Measurements from ENCODE around the gene ELP1.
"Not testable (repeated sequence)": the region's sequence is repeated elsewhere in the genome, so short reads cannot be mapped to it uniquely, and the experiment has no call there.

Gene ELP1, protein sequence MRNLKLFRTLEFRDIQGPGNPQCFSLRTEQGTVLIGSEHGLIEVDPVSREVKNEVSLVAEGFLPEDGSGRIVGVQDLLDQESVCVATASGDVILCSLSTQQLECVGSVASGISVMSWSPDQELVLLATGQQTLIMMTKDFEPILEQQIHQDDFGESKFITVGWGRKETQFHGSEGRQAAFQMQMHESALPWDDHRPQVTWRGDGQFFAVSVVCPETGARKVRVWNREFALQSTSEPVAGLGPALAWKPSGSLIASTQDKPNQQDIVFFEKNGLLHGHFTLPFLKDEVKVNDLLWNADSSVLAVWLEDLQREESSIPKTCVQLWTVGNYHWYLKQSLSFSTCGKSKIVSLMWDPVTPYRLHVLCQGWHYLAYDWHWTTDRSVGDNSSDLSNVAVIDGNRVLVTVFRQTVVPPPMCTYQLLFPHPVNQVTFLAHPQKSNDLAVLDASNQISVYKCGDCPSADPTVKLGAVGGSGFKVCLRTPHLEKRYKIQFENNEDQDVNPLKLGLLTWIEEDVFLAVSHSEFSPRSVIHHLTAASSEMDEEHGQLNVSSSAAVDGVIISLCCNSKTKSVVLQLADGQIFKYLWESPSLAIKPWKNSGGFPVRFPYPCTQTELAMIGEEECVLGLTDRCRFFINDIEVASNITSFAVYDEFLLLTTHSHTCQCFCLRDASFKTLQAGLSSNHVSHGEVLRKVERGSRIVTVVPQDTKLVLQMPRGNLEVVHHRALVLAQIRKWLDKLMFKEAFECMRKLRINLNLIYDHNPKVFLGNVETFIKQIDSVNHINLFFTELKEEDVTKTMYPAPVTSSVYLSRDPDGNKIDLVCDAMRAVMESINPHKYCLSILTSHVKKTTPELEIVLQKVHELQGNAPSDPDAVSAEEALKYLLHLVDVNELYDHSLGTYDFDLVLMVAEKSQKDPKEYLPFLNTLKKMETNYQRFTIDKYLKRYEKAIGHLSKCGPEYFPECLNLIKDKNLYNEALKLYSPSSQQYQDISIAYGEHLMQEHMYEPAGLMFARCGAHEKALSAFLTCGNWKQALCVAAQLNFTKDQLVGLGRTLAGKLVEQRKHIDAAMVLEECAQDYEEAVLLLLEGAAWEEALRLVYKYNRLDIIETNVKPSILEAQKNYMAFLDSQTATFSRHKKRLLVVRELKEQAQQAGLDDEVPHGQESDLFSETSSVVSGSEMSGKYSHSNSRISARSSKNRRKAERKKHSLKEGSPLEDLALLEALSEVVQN (N-terminal part only)

GRCh38 chr9:108933718-108934322 lies at the start of gene ELP1:
TSS of gene ELP1 (minus strand) at chr9:108934124. CDS start at chr9:108931146, 2,978 bp downstream.
- peak; percentile 68 to 87 (median 80) for DNase-seq

DNA sequence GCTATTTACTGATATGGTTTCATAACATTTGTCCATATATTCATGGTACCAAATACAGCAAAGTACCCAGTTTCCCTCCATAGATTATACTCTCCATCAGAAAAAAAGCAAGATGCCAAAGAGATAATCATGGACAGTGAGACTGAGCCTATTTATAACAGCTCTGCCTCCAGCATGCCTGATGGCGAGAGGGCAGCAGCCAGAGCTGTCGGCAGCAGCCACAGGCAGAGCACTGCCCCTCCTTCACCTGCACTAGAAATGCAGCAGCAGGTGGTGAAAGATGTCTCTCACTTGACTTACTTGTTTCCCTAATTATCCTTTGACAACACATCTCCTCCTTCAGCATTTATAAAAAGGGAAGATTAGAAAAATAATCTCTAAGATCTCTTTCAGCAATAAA lies 47.0 kb upstream of the ELP1 start:
- DNase-seq: no peak

DNA sequence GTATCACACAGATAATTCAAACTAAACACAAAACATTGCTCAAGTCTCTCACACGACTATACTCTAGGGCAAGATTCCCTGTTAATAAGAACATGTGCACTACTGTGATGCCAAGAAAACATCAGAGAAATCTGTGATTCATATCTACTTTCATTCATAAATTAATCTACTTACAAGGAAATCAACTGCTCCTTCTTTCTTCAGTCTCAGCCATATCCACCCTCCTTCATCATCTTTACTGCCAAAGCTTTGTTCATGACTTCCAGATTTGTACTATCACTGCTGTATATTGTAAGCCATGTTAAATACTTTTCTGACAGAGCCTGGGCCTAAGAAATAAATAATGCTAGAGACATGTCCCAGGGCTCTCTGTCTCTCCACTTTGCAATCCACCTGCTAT lies 44.3 kb upstream of the ELP1 start:
- no peak for DNase-seq

DNA sequence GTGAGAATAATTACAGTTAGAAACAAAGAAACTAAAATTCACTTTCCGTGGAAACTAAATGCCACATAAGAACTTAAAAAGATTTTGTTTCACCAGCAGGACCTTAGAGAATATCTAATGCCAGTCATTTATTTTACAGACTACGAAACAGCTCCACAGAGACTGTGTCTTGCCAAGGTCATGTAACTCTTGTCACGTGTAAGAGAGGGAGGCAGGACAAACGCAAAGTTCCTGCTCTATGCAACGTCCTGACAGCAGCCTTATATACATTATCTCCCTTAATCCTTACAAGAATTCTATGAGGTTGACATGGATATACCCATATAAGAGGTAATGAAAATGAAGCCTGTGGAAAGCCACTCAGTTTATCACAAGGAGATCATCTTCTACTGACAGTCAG lies 40.0 kb upstream of the ELP1 start:
- no peak for DNase-seq

DNA sequence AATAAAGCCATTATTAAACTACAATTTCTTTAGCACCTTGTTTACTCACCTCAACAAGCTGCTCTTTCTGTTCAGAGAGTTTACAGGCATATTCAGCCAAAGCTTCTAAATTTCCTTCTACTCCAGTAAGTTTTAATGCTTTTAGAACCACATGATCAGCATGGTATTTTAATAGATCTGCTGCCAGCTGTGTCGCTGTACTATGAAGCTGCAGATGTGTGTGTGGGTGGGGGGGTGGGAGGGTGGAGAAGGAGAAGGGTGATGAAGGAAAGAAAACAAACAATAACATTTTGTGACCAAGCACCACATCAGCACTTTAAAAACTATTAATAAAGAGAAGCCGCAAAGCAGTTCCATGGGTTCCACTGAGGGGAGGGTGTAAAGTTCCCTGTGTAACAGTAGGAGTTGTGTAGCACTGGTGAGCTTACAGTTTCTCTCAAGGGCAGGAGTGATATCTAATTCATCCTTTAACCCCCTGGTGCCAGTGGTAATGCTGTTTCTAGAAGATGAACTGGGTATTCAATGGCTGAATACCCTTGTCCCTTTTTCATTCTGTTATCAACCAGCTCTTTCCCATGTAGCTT lies 38.8 kb upstream of the ELP1 start:
- DNase-seq: no peak

DNA sequence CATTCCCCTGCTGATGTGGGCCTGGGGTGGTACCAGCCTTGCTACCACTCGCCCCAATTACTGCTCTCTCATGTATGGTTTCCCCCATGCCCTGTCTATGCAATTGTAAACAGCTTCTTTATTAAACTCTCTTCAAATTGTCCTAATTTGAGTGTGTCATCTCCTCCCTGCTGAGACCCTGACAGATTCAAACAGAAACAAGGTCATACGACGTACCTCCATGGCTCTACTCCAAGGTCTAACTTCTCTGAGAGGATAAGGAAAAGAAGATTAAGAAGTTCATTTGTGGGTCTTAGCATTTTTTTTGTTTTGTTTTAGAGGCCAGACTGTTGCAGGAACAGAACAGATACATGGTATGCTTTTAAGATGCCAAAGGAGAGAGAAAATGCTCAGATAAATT lies 38.3 kb upstream of the ELP1 start:
- DNase-seq: no peak

- DNase-seq: not testable (repeated sequence)
Measured at GRCh38 chr9:108971392-108971791, 37.5 kb upstream of the ELP1 start.

DNA sequence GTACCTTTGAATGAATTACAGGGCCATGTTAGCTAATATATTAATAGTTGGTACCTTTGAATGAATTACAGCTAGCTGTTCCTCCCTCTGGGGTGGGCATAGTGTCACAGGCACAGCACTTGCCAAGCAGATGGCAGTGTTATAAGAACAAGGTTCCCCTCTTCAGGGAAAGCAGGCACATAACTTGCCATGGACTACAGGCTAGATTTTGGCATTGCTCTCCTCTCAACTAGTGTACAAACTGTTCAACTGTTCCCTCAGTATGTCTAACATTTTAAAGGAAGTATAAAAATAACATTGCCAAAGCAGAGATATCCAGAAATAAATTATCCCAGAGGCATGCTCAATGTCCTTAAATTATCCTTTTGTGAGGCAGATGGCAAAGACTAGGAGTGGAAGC lies 34.0 kb upstream of the ELP1 start:
- no peak for DNase-seq

DNA sequence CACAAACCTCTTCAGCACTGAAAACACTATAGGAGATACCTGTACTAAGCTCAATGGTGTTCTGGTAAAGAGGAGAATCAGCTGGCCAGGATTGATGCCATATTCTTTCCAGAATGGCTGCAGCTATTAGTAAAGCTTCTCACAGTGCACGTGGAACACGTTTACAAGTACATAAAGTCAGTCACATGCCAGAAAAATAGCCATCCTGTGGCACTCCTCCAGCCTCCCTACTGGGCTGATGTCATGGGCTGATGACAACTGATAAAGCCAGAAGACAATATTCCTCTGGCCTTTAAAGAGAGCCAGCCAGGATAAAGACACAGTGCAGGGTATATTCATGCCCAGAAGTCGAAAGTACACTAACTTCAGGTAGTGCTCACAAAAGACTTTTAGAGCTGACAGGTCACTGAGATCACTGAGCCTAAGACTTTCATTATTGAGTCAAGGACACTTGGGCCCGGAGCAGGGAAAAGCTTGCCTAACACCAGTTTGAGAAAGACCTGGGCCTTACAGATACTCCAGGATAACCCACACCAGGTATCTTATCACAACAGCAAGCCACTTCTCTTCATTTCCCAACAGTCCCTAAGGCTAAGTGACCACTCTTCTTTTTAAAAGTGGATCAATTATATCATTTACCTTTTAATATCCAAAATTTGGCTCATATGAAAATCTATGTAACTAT lies 29.7 kb upstream of the ELP1 start:
- no peak for DNase-seq

GRCh38 chr9:108961151-108961550 lies 27.2 kb upstream of the ELP1 start:
- no peak for DNase-seq

- no peak for DNase-seq
Measured at GRCh38 chr9:108960331-108960730, 26.4 kb upstream of the ELP1 start.

DNA sequence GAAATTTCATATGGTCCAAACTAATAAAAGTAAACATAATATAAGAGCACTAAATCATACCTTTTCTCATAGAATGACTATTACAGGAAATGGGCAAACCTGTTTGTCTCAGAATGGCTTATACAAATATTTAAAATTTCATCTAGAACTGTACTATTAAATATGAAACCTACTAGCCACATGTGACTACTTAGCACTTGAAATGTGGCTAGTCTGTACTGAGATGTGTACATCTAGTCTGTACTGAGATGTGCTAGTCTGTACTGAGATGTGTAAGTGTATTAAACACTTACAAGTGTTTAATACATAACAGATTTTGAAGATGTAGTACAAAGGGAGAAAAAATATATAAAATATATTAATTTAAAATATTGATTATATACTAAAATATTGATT lies 22.7 kb upstream of the ELP1 start:
- no peak for DNase-seq

DNA sequence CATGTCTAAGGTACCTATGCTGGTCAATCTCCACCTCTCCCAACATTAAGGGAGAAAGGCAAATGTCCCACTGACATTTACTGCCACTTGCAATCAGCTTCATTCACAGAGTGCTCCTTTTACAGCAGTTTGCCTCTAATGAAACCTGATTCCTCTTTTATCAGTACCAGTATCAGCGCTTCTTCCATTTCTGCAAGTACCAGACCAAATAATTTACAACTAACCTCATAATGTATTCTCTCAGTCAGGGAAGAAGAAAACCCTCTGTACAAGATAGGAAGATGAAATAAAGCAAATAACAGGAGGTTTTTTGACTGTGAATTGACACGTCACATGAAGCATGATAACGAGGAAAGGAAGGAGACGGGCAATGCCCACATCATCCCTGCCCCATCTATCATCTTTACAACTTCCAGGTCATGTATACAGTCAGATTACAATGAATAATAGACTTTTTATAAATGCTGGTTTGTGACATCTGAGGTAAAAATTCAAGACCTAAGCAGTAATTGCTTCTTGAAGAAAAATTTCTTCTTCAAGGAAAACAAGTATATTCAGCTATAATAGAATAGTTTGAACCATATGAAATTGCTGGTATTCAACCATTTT lies 22.2 kb upstream of the ELP1 start:
- DNase-seq: no peak

DNA sequence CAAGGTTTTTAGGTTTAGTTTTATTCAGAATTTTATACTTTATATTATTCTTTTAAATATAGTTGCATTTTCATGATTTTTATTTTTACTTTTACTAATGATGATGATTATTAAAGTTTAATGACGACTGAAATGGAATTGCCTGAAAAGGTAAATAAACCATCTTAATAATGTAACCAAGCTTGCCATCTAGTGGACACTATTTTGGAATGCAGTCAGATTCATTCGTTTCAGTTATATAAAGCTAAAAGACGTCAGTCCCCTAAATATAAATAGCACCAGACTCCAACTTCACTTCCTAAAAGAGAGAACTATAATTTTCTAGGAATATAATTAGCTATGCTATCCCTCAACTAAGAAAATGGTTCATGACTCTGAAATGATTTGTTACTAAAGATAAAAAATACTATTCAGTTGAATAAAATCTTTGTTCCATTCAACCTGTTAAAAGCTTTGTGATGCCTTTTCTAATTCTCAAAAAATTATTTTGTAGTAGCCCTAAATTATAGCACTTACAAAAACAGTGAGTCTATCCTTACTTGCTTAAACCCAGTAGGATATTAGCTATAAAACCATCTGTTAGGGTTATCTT lies 20.2 kb upstream of the ELP1 start:
- DNase-seq: no peak

GRCh38 chr9:108951578-108951977 lies 17.7 kb upstream of the ELP1 start:
- no peak for DNase-seq

GRCh38 chr9:108950168-108950567 lies 16.2 kb upstream of the ELP1 start:
- DNase-seq: no peak

GRCh38 chr9:108939975-108940374 lies 6.1 kb upstream of the ELP1 start:
- no peak for DNase-seq

- DNase-seq: no peak
Measured at GRCh38 chr9:108937561-108938305, 3.8 kb upstream of the ELP1 start.

DNA sequence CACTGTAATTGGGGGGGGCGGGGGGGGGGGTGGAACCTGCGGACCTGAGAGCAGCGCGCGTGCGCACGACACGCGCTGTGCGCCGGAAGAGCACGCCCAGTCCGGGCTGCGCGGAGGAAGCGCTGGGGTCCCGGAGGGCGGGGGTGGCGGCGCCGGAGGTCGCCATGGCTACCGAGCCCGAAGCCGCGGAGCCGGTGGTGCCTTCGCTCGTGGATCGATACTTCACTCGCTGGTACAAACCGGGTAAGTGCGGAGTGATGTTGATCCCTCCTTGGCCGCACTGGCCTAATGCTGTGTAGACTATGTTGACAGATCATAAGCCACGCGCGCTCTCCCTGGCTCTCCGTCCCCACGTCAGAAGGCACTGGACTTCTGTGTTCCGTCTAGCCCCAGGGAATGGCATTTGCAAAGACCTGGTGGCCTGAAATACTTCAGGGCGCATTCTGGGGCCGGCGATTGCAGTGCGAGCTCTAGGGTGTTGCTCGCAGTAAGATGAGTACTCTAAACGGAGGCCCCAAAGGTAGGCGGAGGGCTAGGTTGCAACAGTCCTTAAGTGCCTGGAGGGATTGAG lies 484 bp upstream of the ELP1 start, which contains the start of gene ABITRAM:
TSS of gene ABITRAM (plus strand) at position 78 of the 571 bp plus-strand sequence. CDS start at position 165, 87 bp downstream.
- DNase-seq: peak; percentile 65 to 85 (median 80)

Data from activated naive CD4-positive, alpha-beta T cell (primary cell).